Type B pancreatic cell (in vitro differentiated cells): ENCODE data around the gene FOXN3. TPM values are rescaled to one million over a fixed set of nuclear protein-coding genes. Genes with fewer than 3 reads are reported as not detected.
A peak's percentile ranks its signal among the peaks of the same experiment; 100 is the strongest.

ENCODE experiments used
- DNase-seq: peaks from one replicate; pipeline ENCODE4 v3.0.0; 2021; ENCODE audit warnings: mixed read lengths; ENCODE audit not compliant: unreplicated experiment; ENCODE audit errors: extremely low spot score
- H3K27ac Mint-ChIP-seq: 2 replicates; pipeline ENCODE4 v1.8.0; 2021; ENCODE audit warnings: mild to moderate bottlenecking, mixed read lengths
- H3K27me3 Mint-ChIP-seq: 2 replicates; pipeline ENCODE4 v1.8.0; 2021; ENCODE audit warnings: mixed read lengths
- H3K36me3 Mint-ChIP-seq: 2 replicates; pipeline ENCODE4 v1.8.0; 2021; ENCODE audit warnings: mixed read lengths
- H3K4me1 Mint-ChIP-seq: one replicate; pipeline ENCODE4 v1.8.0; 2021; ENCODE audit warnings: mixed read lengths; ENCODE audit not compliant: unreplicated experiment
- H3K4me3 Mint-ChIP-seq: 2 replicates; pipeline ENCODE4 v1.8.0; 2021; ENCODE audit warnings: mild to moderate bottlenecking, mixed read lengths
- H3K9me3 Mint-ChIP-seq: 2 replicates; pipeline ENCODE4 v1.8.0; 2021; ENCODE audit warnings: mixed read lengths
- CTCF ChIP-seq: fragments of 200-600 bp; sonication (generic); conservative IDR thresholded peaks from 2 replicates; pipeline ENCODE4 v1.5.0; 2021; ENCODE audit warnings: antibody characterized with exemption, mild to moderate bottlenecking
- total RNA-seq: library from RNA; stranded (reverse); gene quantifications from 2 replicates; pipeline ENCODE4 v1.2.1, GENCODE V29; 2021; ENCODE audit warnings: low replicate concordance

Gene FOXN3
- total RNA-seq, 1 donor from 2014 or later = 73.5 TPM

GRCh38 chr14:89291351-89291940 is 125.6 kb downstream of the FOXN3 start:
- no peak overlapping the region for H3K27ac Mint-ChIP-seq
- H3K9me3 Mint-ChIP-seq = no peaks in the 10 kb centered on the region
- no peaks in the 10 kb centered on the region for H3K27me3 Mint-ChIP-seq
- H3K4me1 Mint-ChIP-seq = peaks cover 25% of the 10 kb centered on the region
- DNase-seq = no peak
- peaks cover 23% of the 10 kb centered on the region for H3K36me3 Mint-ChIP-seq
- no peak overlapping the region for H3K4me3 Mint-ChIP-seq
- no peak for TF ChIP-seq CTCF

- Mint-ChIP-seq H3K9me3 (no peaks in the 10 kb centered on the region), H3K27me3 (no peaks in the 10 kb centered on the region), H3K36me3 (peaks cover 23% of the 10 kb centered on the region), H3K27ac (no peak overlapping the region), H3K4me3 (no peak overlapping the region), H3K4me1 (peaks cover 25% of the 10 kb centered on the region)
- DNase-seq = no peak
- no peak for TF ChIP-seq CTCF
Observed at GRCh38 chr14:89290813-89291212, 126.2 kb downstream of the FOXN3 start.

GRCh38 chr14:89289477-89289876 is 127.6 kb downstream of the FOXN3 start:
- H3K4me1 Mint-ChIP-seq = peaks cover 28% of the 10 kb centered on the region
- no peak for TF ChIP-seq CTCF

GRCh38 chr14:89288114-89288513 is 128.9 kb downstream of the FOXN3 start:
- no peak for DNase-seq
- TF ChIP-seq CTCF = no peak
- Mint-ChIP-seq H3K27ac (no peak overlapping the region), H3K9me3 (no peaks in the 10 kb centered on the region), H3K4me3 (no peak overlapping the region), H3K36me3 (peaks cover 23% of the 10 kb centered on the region), H3K4me1 (peaks cover 24% of the 10 kb centered on the region), H3K27me3 (no peaks in the 10 kb centered on the region)

More at GRCh38 chr14:89289477-89289876, 127.6 kb downstream of the FOXN3 start:
- no peak for DNase-seq
- H3K9me3 Mint-ChIP-seq = no peaks in the 10 kb centered on the region
- no peaks in the 10 kb centered on the region for H3K27me3 Mint-ChIP-seq
- H3K4me3 Mint-ChIP-seq = no peak overlapping the region
- H3K27ac Mint-ChIP-seq = no peak overlapping the region
- peaks cover 23% of the 10 kb centered on the region for H3K36me3 Mint-ChIP-seq

GRCh38 chr14:89284333-89285058 is 132.5 kb downstream of the FOXN3 start:
- H3K36me3 Mint-ChIP-seq = peaks cover 22% of the 10 kb centered on the region
- no peak overlapping the region for H3K4me3 Mint-ChIP-seq
- peak overlapping the region; percentile 0 for H3K27ac Mint-ChIP-seq
- TF ChIP-seq CTCF = no peak
- H3K9me3 Mint-ChIP-seq = no peaks in the 10 kb centered on the region
- no peak for DNase-seq
- H3K27me3 Mint-ChIP-seq = no peaks in the 10 kb centered on the region
- H3K4me1 Mint-ChIP-seq = peaks cover 14% of the 10 kb centered on the region
